Lower leg skin (tissue), 4 donors: ENCODE results near the gene KRTAP2-1. TPM values are rescaled to one million over a fixed set of nuclear protein-coding genes. Genes with fewer than 3 reads are reported as not detected.
"Not testable (repeated sequence)": the region's sequence is repeated elsewhere in the genome, so short reads cannot be mapped to it uniquely, and the experiment has no call there.

ENCODE experiments used
- DNase-seq, 2 donors: peaks; one replicate each; pipeline ENCODE4 v3.0.0-alpha.2; 2019; ENCODE audit warnings: low spot score in 2 of 2
- H3K4me3 ChIP-seq: fragments of 200-600 bp; sonication (generic); 2 replicates; pipeline ENCODE4 v1.5.1; 2017; ENCODE audit warnings: mild to moderate bottlenecking, low read depth; ENCODE audit not compliant: poor library complexity, severe bottlenecking
- POLR2A ChIP-seq, 2 donors: fragments of 450-650 bp; IDR thresholded peaks; one replicate each; pipeline ENCODE4 v1.6.1; 2016 to 2017; ENCODE audit warnings: antibody characterized with exemption in 2 of 2, mild to moderate bottlenecking in 1 of 2, moderate library complexity in 1 of 2
- WGBS, 2 donors: methylation state at CpG; one replicate each; pipeline ENCODE4 v1.1.5; 2018; 5-methylcytosine and 5-hydroxymethylcytosine counted together
- intact Hi-C: fragments of 100-400 bp; cut with DNase I; formaldehyde crosslinking; loops from one replicate; pipeline ENCODE4 v1.15.0; 2023; ENCODE audit warnings: low total_unique reads
- total RNA-seq, 4 donors: library from RNA; depleted of rRNA; stranded (reverse); fragments of >200 nt; gene quantifications; one replicate each; pipeline ENCODE4 v1.1.0, GENCODE V29; 2016
- TF ChIP-seq, protein P1 (sequence below), 3 donors: fragments of 450-650 bp; IDR thresholded peaks; one replicate each; pipeline ENCODE4 v1.5.1; 2016; ENCODE audit warnings: antibody characterized with exemption in 3 of 3, mild to moderate bottlenecking in 3 of 3, moderate library complexity in 2 of 3

KRTAP2-1 gene, protein sequence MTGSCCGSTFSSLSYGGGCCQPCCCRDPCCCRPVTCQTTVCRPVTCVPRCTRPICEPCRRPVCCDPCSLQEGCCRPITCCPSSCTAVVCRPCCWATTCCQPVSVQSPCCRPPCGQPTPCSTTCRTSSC
- 10 to 100 TPM in 1 of 4 donors, 1 to 10 TPM in 1, not detected in 2; 7.0 to 83.9 TPM for total RNA-seq

DNA sequence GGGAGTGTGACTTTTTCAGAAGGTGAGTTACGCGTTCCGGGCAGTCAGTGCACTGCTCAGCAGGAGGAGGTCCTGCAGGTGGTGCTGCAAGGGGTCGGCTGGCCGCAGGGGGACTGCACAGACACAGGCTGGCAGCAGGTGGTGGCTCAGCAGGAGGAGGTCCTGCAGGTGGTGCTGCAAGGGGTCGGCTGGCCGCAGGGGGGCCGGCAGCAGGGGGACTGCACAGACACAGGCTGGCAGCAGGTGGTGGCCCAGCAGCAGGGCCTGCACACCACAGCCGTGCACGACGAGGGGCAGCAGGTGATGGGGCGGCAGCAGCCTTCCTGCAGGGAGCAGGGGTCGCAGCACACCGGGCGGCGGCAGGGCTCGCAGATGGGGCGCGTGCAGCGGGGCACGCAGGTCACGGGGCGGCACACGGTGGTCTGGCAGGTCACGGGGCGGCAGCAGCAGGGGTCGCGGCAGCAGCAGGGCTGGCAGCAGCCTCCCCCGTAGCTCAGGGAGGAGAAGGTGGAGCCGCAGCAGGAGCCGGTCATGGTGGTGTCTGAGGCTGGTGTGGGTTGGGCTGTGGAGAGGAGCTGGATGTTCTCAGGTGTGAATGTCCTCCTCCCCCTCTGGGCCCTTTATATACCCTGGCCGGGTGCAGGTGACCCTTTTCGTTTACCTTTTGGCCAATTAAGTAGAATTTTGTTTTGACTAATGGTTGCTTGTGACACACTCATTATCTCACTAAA, at the start of gene KRTAP2-1:
Gene KRTAP2-1, minus strand, starts transcription at position 582 of the 731 bp plus-strand sequence. Its CDS starts 49 bp downstream, at position 533.
- WGBS, 2 donors: 65 to 75% methylated on average over 9 to 10 of the region's 33 CpGs
- H3K4me3 ChIP-seq, DNase-seq, intact Hi-C loops: not testable (repeated sequence)

DNA sequence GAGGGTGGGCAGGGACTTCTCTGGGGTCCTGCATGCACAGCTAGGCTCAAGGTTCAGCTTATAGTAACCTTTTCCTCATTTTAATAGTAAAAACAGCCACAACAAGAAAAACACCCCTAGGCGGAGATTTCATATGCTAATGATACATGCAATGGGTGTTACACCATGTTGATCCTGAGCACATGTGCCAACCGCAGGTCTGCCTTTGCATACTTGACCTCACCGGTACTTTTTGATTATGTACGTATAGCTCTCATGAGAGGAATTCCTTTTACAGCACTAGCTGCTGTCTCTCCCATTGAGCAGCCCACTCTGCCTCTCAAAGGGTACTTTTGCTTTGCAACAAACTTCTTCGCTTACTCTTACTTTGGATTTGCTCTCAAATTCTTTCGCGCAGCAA, 48.9 kb upstream of the KRTAP2-1 start:
- no peak overlapping the region for H3K4me3 ChIP-seq
- intact Hi-C loops: no loop called here
- 61% methylated on average over 7 of the region's 7 CpGs for WGBS, 2 donors
- no peak for TF ChIP-seq POLR2A (IDR thresholded peaks at IDR 0.05)
- TF ChIP-seq, protein P1, sequence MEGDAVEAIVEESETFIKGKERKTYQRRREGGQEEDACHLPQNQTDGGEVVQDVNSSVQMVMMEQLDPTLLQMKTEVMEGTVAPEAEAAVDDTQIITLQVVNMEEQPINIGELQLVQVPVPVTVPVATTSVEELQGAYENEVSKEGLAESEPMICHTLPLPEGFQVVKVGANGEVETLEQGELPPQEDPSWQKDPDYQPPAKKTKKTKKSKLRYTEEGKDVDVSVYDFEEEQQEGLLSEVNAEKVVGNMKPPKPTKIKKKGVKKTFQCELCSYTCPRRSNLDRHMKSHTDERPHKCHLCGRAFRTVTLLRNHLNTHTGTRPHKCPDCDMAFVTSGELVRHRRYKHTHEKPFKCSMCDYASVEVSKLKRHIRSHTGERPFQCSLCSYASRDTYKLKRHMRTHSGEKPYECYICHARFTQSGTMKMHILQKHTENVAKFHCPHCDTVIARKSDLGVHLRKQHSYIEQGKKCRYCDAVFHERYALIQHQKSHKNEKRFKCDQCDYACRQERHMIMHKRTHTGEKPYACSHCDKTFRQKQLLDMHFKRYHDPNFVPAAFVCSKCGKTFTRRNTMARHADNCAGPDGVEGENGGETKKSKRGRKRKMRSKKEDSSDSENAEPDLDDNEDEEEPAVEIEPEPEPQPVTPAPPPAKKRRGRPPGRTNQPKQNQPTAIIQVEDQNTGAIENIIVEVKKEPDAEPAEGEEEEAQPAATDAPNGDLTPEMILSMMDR (IDR thresholded peaks at IDR 0.05): no peak
- no peak for DNase-seq

DNA sequence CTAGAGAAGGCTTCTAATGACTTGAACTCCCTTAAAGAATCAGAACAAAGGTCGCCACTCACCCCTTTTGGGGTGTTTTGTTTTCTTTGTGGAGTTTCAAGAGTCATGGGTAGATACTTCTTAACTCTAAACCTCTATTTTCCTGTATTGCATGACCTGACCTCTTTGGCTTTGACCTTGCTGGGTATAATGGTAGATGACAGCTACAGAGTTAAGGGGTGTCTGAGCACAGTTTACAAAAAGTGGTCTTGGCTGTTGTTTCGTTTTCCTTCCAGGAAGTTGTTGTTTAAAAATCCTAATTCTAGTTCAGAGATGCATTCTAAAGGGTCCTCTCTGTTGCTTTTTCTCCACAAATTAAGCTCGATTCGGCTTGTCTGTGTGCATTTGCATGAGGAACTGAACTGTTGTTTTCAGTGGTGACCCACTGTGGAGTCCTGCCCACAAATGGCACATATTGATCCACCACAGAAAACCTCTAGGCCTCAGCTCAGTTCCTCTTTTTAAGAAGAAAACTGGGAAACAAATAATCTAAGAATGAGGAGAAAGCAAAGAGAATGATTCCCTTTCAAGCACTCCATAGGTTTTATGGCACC, 41.7 kb upstream of the KRTAP2-1 start:
- DNase-seq, H3K4me3 ChIP-seq, intact Hi-C loops: not testable (repeated sequence)
- 51 to 67% methylated on average over 4 of the region's 4 CpGs for WGBS, 2 donors

DNA sequence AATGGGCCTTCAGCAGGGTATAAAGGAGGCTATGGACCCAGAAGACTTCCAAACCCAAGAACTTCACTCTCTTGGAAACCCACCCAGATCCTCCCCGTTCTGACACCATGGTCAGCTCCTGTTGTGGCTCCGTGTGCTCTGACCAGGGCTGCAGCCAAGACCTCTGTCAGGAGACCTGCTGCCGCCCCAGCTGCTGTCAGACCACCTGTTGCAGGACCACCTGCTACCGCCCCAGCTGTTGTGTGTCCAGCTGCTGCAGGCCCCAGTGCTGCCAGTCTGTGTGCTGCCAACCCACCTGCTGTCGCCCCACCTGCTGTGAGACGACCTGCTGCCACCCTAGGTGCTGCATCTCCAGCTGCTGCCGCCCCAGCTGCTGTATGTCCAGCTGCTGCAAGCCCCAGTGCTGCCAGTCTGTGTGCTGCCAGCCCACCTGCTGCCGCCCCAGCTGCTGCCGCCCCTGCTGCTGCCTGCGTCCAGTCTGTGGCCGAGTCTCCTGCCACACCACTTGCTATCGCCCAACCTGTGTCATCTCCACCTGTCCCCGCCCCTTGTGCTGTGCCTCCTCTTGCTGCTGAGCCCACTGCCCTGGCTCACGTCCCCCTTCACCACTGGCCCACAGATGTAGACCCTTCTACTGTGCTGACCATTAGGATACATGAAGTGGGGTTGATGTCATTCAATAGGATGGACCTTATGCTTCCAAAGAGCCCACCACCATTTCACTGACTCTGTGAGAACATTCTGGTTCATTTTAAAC, 37.2 kb upstream of the KRTAP2-1 start, which contains the start of gene KRTAP4-7:
Gene KRTAP4-7, plus strand, starts transcription at position 51 of the 757 bp plus-strand sequence. Its CDS starts 57 bp downstream, at position 108.
- H3K4me3 ChIP-seq, intact Hi-C loops: not testable (repeated sequence)
- WGBS, 2 donors: 84 to 87% methylated on average over 7 to 11 of the region's 14 CpGs
- peak in 1 of 2 donors; percentile 54 for DNase-seq

DNA sequence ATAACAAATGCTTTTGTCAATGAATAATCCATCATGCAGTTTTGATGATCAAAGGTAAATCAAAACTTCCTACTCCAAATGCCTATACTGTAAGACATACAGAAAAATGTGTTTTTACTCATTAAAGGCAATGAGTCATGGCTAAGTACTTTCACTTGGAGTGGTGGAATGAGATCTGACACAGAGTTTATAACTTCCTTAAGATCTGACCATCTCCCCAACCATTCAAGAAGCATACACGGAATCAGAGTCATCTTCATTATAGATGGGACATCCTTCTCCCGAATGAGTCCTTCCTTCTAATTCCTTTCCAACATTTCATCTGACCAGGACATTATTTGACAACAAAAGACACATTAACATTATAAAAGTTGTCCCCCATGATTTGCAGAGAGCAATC, 36.3 kb upstream of the KRTAP2-1 start:
- DNase-seq, H3K4me3 ChIP-seq, intact Hi-C loops: not testable (repeated sequence)
- WGBS, 2 donors: 51 to 59% methylated on average over 2 of the region's 2 CpGs

DNA sequence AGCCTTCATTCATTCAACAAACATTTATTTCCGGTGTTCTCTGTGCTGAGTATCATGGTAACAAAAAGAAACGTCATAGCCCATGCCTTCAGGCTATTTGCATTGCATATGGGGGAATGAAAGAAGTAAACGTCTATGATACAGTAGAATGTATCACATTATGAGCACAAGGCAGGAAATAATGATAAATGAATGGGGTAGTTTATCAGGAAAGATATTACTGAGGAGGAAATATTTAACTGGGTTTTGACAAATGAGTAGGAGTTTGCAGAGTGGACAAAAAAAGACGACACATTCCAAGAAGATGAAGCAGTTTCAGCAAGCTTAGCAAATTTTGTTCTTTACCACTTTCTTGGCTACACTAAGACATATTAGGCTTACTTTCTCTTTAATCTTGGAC, 35.5 kb upstream of the KRTAP2-1 start:
- intact Hi-C loops: no loop called here
- 43 to 44% methylated on average over 4 of the region's 4 CpGs for WGBS, 2 donors
- DNase-seq: no peak
- TF ChIP-seq, protein P1 (IDR thresholded peaks at IDR 0.05): no peak
- TF ChIP-seq POLR2A (IDR thresholded peaks at IDR 0.05): no peak
- no peak overlapping the region for H3K4me3 ChIP-seq

DNA sequence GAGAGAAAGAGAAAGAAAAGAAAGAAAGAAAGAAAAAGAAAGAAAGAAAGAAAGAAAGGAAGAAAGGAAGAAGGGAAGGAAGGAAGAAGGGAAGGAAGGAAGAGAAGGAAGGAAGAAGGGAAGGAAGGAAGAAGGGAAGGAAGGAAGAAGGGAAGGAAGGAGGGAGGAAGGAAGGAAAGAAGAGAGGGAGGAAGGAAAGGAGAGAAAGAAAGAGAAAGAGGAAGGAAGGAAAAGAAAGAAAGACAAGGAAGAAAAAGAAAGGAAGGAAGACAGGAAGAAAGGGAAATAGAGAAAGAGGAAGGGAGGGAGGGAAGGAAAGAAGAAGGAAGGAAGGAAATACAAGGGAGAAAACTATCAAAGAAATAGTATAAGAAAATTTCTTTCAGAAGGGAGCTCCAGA, 29.7 kb upstream of the KRTAP2-1 start:
- H3K4me3 ChIP-seq: no peak overlapping the region
- intact Hi-C loops: no loop called here
- TF ChIP-seq, protein P1 (IDR thresholded peaks at IDR 0.05): no peak
- TF ChIP-seq POLR2A (IDR thresholded peaks at IDR 0.05): no peak
- DNase-seq: no peak
